ENCODE data around the gene IFNGR2. TPM values are rescaled to one million over a fixed set of nuclear protein-coding genes. Genes with fewer than 3 reads are reported as not detected.
A peak's percentile ranks its signal among the peaks of the same experiment; 100 is the strongest.

The IFNGR2 gene
- total RNA-seq, 1 donor from 2014 or later: 66.5 TPM

GRCh38 chr21:33480481-33481103 lies 77.4 kb downstream of the IFNGR2 start:
- H3K4me3 ChIP-seq (ENCODE audit: low read depth, low read length): peak overlapping the region; percentile 69
- DNase-seq (ENCODE audit: low read depth): no peak
- H3K36me3 ChIP-seq (ENCODE audit: control insufficient read depth, insufficient read depth, low read length): no peaks in the 10 kb centered on the region
- no peaks in the 10 kb centered on the region for H3K27me3 ChIP-seq (ENCODE audit: control insufficient read depth, insufficient read depth, low read length)
- TF ChIP-seq, protein P1, sequence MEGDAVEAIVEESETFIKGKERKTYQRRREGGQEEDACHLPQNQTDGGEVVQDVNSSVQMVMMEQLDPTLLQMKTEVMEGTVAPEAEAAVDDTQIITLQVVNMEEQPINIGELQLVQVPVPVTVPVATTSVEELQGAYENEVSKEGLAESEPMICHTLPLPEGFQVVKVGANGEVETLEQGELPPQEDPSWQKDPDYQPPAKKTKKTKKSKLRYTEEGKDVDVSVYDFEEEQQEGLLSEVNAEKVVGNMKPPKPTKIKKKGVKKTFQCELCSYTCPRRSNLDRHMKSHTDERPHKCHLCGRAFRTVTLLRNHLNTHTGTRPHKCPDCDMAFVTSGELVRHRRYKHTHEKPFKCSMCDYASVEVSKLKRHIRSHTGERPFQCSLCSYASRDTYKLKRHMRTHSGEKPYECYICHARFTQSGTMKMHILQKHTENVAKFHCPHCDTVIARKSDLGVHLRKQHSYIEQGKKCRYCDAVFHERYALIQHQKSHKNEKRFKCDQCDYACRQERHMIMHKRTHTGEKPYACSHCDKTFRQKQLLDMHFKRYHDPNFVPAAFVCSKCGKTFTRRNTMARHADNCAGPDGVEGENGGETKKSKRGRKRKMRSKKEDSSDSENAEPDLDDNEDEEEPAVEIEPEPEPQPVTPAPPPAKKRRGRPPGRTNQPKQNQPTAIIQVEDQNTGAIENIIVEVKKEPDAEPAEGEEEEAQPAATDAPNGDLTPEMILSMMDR (IDR thresholded peaks at IDR 0.05; ENCODE audit: insufficient read depth, low read length, poor library complexity, severe bottlenecking): no peak

DNA sequence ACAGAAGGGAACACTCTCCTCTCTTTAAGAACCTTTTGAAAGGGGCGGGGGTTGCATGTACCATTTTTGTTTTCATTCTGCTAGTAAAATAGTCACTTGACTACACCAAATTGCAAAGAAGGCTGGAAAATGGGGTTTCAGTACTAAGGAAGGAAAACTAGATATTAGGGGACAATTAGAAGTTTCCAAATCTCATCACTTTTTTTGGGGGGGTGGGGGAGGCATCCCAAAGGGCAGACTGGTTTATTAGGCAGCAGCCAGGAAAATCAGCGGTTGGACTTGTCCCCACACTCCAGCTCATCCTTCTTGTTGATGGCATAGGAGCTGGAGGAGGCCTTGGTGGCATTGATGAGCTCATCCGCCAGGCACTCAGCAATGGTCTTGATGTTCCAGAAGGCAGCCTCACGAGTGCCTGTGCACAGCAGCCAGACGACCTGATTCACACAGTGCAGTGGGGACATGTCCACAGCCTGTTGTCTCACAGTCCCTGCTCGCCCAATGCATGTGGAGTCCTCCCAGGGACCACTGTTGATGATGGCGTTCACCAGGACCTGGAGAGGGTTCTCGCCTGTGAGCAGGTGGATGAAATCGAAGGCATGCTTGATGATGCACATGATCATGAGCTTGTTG lies 78.2 kb downstream of the IFNGR2 start:
- Histone ChIP-seq H3K4me3 (ENCODE audit: low read depth, low read length) (no peak overlapping the region), H3K27me3 (ENCODE audit: control insufficient read depth, insufficient read depth, low read length) (no peaks in the 10 kb centered on the region), H3K36me3 (ENCODE audit: control insufficient read depth, insufficient read depth, low read length) (no peaks in the 10 kb centered on the region)
- TF ChIP-seq, protein P1 (IDR thresholded peaks at IDR 0.05; ENCODE audit: insufficient read depth, low read length, poor library complexity, severe bottlenecking): no peak
- no peak for DNase-seq (ENCODE audit: low read depth)

Other genes starting within 250 kb of the IFNGR2 start
- 16.4 and 23.6 TPM in 2 replicates for gene IFNAR2, start 173.5 kb upstream of the IFNGR2 start, total RNA-seq
- gene IL10RB, start 137.0 kb upstream of the IFNGR2 start, total RNA-seq: 13.6 and 13.9 TPM in 2 replicates
- 18.7 and 20.9 TPM in 2 replicates for gene IFNAR1, start 78.4 kb upstream of the IFNGR2 start, total RNA-seq
- gene TMEM50B, start 76.6 kb downstream of the IFNGR2 start, total RNA-seq: 29.4 and 32.0 TPM in 2 replicates
- 2.4 and 3.1 TPM in 2 replicates for gene DNAJC28, start 88.3 kb downstream of the IFNGR2 start, total RNA-seq
- 114 and 161 TPM in 2 replicates for gene GART, start 138.7 kb downstream of the IFNGR2 start, total RNA-seq
- 139 and 291 TPM in 2 replicates for gene SON, start 139.6 kb downstream of the IFNGR2 start, total RNA-seq
- 6.8 and 9.1 TPM in 2 replicates for gene DONSON, start 185.3 kb downstream of the IFNGR2 start, total RNA-seq
- gene CRYZL1, start 238.3 kb downstream of the IFNGR2 start, total RNA-seq: 12.6 and 22.7 TPM in 2 replicates
- gene ITSN1, start 239.1 kb downstream of the IFNGR2 start, total RNA-seq: 11.8 and 20.4 TPM in 2 replicates